B cell (primary cell): ENCODE results near the gene RNF111.

Source experiments
- CTCF ChIP-seq: fragments of 200-600 bp; IDR thresholded peaks from one replicate; pipeline ENCODE4 v1.8.0; 2022; ENCODE audit warnings: antibody characterized with exemption, mild to moderate bottlenecking
- EZH2 ChIP-seq: IDR thresholded peaks from 2 replicates; pipeline ENCODE4 v1.6.1; 2012; ENCODE audit warnings: borderline replicate concordance, low read depth, mild to moderate bottlenecking, moderate library complexity, low read length; ENCODE audit not compliant: insufficient read depth, poor library complexity, severe bottlenecking

GRCh38 chr15:58966698-58967097 is 20.8 kb upstream of the RNF111 start:
- no peak for TF ChIP-seq CTCF
- TF ChIP-seq EZH2: no peak
